Putamen (tissue), 1 donor: Measurements from ENCODE around the gene C16orf87.
"Not testable (repeated sequence)": the region's sequence is repeated elsewhere in the genome, so short reads cannot be mapped to it uniquely, and the experiment has no call there.

ENCODE experiments used
- DNase-seq: peaks from one replicate; pipeline ENCODE4 v3.0.0-alpha.2; 2016; ENCODE audit warnings: low spot score

C16orf87 gene, protein sequence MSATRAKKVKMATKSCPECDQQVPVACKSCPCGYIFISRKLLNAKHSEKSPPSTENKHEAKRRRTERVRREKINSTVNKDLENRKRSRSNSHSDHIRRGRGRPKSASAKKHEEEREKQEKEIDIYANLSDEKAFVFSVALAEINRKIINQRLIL

DNA sequence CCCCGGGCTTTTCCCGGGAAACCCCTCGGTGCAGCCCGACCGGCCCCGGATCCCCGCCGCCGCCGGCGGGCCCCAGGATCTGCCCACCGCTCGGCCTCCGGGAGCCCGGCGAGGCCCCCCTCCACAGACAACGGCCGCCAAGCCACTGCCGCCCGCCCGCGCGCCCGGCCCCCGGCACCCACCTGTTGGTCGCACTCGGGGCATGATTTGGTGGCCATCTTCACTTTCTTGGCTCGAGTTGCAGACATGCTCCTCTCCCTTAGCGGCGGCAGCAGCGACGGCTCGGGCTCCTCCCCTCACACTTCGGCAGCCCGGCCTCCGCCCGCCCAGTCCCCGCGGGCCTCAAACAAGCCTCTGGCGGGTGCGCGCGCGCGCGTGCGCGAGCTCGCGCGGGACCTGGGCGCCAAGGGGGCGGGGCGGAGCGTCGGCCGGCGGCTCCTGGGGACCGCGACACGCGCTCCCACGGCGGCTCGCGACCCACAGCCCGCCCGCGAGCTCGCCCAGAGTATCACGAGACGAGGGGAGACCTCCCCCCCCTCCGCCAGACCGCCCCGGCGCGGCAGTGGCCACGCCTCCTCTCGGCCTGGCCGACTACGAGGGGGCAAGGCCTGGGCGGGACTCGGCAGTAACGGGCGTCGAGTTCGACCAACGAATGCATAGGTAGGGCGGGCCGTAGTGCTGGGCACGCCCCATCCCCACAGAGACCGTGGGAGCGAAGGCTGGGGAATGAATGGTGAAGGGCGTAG lies at the start of gene C16orf87:
Gene C16orf87 (minus strand): TSS at position 279 of the 746 bp plus-strand sequence. CDS start 31 bp downstream, at position 248.
- DNase-seq = peak; percentile 95

DNA sequence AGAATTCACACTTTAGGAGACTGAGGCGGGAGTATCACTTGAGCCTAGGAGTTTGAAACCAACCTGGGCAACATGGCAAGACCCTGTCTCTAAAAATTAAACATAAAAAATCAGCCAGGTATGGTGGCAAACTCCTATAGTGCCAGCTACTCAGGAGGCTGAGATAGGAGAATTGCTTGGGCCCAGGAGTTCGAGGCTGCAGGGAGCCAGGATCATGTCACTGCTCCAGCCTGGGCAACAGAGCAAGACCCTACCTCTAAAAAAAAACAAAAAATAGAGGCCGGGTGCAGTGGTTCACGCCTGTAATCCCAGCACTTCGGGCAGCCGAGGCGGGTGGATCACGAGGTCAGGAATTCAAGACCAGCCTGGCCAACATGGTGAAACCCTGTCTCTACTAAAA lies 44.3 kb upstream of the C16orf87 start:
- no peak for DNase-seq

DNA sequence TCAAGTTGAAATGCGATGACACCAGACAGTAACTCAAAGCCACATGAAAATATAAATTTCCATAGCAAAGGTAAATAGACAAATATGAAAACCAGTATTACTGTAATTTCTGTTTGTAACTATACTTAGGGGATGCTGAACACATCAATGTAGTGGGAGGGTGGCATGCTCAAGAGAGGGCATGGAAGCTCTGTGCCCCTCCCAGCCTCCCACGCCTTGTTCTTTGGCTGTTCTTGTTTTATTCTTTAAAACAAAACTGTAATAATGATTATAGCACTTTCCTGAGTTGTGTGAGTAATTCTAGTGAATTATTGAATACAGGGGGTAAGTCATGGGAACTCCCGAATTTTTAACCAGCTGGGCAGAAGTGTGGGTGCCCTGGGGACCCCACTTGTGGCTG lies 42.2 kb upstream of the C16orf87 start:
- no peak for DNase-seq

DNA sequence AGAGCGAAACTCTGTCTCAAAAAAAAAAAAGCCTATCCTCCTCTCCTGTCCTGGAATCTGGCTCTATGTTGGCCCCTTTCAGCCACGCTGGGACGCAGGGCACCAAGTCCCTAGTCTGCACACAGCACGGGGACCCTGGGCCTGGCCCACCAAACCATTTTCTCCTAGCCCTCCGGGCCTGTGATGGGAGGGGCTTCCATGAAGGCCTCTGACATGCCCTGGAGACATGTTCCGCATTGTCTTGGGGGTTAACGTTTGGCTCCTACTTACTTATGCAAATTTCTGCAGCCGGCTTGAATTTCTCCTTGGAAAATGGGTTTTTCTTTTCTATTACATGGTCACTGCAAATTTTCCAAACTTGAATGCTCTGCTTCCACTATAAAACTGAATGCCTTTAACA lies 40.6 kb upstream of the C16orf87 start:
- DNase-seq = no peak

DNA sequence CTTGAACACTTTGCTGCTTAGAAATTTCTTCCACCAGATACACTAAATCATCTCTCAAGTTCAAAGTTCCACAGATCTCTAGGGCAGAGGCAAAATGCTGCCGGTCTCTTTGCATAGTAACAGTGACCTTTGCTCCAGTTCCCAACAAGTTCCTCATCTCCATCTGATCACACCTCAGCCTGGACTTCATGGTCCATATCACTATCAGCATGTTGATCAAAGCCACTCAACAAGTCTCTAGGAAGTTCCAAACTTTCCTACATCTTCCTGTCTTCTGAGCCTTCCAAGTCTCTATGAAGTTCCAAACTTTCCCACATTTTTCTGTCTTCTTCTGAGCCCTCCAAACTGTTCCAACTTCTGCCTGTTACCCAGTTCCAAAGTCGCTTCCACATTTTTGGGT lies 37.9 kb upstream of the C16orf87 start:
- DNase-seq = not testable (repeated sequence)

DNA sequence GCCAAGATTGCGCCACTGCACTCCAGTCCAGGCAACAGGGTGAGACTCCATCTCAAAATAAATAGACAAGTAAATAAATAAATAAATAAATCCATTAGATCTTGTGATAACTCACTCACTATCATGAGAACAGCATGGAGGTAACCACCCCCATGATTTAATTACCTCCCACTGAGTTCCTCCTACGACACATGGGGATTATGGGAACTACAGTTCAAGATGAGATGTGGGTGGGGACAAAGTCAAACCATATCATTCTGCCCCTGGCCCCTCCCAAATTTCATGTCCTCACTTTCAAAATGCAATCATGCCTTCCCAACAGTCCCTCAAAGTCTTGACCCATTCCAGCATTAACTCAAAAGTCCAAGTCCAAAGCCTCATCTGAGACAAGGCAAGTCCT lies 36.5 kb upstream of the C16orf87 start:
- not testable (repeated sequence) for DNase-seq

DNA sequence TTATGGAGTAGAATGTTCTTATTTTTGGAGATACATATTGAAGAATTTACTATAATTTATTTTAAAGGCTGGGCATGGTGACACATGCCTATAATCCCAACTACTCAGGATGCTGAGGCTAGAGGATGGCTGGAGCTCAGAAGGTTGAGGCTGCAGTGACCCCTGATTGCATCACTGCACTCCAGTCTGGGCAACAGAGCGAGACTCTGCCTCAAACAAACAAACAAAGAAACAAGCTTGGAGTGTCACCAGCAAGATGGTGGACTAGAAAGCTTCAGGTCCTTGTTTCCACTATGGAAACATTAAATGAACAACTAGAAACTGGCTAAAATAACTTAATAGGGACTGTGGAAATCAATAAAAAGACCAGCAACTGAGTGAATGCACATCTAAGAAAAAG lies 35.3 kb upstream of the C16orf87 start:
- DNase-seq = no peak

DNA sequence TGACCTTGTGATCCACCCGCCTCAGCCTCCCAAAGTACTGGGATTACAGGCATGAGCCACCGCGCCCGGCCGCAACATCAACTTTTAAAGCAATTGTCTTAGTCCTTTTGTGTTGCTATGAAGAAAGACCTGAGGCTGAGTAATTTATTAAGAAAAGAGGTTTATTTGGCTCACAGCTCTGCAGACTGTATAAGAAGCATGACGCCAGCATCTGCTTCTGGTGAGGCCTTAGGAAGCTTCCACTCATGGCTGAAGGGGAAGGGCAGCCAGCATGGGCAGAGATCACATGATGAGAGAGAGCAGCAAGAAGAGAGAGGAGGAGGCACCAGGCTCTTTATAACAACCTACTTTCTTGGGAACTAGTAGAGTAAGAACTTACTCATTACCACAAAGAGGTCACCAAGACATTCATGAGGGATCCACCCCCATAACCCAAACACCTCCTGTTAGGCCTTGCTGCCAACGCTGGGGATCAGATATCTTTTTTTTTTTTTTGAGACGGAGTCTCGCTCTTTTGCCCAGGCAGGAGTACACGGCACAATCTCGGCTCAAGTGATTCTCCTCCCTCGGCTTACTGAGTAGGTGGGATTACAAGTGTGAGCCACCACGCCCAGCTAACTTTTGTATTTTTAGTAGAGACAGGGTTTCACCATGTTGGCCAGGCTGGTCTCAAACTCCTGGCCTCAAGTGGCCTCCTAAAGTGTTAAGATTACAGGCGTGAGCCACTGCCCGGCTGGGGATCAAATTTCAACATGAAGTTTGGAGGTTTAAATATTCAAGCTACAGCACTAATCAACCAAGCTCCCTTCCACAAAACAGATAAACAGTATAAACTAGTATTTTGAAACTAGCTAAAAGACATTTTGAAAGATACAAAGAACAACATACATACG lies 31.8 kb upstream of the C16orf87 start:
- DNase-seq = no peak

DNA sequence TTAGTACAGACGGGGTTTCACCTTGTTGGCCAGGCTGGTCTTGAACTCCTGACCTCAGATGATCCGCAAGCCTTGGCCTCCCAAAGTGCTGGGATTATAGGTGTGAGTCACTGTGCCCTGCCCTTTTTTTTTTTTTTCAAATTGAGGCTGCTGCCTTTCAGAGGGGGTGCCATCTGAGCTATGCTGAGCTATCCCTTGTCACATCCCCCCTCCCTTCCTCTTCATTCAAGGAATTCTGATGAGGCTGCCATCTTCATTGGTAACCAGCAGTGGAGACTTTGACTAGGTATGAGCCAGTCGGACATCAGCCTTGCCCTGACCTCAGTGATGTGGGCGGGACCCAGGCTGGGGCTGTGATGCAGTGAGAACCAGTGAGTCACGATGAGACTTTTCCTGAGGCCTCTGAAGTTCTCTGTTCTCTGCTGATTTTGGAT lies 28.8 kb upstream of the C16orf87 start:
- no peak for DNase-seq

DNA sequence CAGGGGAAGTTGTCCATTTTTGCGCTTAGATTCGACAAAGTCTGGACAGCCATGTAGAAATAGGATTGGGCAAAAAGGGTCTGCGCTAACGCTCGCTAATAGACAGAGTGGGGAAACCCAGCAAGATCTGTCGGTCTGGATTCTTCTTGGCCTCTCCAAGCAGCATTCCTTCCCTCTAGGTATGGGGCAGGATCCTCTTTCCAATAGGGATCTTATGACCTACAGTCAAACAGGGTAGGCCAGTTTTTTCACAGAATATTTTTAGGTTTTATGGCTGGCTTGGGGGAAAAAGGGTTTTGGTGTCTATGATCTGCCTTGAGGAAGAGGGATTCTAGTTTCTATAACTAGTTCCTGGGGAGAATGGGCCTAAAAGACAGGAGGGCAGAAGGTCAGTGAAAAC lies 27.2 kb upstream of the C16orf87 start:
- DNase-seq = no peak

DNA sequence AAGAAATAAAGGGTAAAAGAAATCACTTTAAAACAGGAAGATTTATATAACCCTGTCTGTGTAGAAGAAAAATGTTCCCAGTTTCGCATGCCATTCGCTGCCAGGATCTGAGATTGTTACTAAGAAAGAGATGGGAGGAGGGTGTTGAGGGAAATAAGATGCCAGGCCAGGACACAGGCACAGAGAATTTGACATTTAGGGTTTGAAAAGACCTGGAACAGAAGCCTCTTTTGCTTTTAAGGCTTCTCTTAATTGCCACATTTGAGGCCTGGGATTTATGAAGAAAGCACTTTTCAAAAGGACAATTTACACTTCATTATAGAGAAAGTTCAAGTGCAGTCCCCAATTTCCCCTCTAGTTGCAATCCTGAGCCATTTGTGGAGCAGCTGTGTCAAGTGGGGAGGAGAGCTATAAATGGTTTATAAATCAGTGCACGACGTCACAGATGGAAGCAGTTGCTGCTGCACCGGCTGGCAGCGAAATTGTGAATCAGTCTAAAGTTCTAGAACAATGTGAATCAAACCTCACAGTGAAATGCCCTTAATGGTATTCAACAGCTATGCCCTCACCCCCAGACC lies 26.5 kb upstream of the C16orf87 start:
- DNase-seq = peak; percentile 73

DNA sequence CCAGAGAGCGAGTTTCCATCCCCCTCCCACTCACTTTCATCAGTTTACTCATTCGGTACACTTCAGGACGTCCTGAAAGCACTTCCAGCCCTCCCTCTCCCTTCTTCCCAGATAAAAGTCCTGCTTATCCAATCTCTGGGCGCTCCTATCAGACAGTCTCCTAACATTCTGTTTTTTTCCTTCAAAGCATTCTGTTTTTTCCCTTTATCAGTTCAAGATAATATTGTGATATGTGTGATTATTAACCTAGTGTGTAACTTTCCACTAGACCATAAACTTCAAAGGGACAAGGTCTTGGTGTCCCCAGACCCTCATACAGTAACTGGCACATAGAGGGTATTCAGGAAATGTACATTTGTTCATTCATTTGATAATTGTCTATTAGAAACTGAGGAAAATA lies 24.4 kb upstream of the C16orf87 start:
- no peak for DNase-seq

DNA sequence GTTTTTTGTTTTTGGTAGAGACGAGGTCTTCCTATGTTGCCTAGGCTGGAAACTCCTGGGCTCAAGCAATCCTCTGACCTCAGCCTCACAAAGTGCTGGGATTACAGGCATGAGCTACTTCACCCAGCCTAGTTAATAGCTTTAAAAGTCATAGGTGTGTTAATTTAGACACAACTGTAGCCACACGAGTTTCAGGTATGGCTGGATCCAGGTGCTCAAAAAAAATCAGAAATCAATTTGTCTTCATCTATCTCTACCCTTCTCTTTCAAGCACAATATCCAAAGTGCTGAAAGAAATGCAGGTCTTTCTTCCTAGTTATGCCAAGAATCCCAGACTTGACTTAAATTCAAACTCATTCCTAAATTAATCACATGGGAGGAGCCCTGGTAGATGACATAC lies 23.9 kb upstream of the C16orf87 start:
- no peak for DNase-seq

DNA sequence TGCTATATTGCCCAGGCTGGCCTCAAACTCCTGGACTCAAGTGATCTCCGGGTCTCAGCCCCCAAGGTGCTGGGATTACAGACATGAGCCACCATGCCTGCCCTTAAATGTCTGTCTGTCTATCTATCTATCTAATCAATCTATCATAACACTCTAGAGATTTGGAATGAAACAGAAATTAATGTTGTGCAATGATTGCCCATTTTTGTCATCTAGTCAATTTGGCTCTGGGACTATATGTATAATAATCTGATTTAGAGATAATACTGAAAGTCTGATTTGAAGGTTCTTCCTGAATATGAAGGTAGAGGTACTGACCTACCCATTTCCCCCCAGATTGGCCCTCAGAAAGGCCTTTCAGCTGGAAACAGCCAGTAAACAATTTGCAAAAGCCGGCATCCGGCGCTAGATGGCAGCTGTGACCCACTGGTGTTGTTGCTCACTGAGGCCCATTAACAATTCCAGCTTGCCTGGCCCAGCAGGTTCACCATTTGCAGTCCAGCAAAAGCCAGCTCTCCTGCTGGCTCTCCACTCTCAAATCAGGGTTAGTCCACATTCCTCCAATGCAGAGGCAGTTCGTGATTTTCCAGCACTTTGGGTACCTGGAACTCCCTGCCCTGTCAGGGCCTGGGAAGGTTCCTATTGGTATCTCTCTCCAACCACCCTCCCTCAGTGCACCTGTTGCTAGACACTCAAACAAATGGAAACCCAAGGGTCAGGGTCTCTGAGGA lies 22.9 kb upstream of the C16orf87 start:
- DNase-seq = peak; percentile 81

DNA sequence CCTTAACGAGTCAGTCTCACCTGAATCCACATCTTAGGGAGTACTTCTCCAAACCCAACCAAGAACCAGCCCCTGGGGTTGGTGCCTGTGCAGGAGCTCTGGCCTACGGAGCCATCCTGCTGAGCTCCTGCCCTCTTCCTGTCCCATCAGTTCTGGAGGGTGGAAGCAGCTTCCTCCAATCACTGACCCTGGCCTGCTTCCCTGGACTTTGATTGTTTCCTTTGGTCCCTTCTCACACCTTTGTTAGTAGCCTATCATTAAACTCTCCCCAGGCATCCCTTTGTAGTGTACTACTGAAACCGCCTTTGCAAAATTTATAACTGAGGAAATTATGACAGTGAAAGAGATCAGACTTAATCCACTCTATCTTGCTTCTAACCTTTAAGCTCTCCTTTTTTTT lies 21.1 kb upstream of the C16orf87 start:
- no peak for DNase-seq

DNA sequence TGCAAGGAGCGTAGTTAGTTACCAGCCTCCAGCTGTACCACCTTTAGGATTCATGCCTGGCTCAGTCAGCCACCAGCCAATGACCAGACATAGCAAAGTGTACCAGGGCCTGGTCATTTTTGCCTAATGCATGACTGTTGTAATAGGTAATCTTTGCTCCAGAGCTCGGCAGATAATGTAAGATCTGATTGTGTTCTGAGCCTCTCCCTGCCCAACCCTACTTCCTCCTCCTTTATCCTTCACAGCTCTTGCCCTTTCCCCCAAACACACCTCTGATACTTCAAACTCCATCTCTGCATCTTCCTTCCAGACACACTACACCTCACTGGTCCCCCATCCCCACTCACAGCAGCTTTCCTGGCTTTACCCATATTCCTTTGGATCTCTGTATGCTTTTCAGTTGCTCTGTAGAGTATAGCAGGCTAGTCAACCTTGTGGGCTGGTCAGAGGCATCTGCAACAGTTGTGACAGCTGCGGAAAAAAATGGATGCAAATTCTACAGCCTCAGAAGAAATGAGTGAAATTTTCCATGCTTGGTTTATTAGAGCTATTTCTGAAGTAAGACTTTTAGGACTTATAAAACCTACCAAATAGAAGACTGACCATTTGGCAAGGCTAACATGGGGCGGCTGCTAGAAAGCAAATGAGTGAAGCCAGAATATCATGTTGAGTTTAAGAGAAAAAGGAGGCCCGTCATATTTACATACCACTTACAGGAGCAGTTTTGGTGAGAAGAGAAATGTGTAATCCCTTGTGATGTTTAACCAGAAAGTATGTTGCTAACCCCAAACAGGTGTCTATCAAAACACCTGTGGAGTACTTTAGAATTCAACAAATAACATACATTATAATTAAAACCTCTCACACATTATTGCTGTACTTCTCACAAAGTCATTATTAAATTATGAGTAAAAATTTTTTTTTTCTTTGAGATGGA lies 19.9 kb upstream of the C16orf87 start:
- no peak for DNase-seq

DNA sequence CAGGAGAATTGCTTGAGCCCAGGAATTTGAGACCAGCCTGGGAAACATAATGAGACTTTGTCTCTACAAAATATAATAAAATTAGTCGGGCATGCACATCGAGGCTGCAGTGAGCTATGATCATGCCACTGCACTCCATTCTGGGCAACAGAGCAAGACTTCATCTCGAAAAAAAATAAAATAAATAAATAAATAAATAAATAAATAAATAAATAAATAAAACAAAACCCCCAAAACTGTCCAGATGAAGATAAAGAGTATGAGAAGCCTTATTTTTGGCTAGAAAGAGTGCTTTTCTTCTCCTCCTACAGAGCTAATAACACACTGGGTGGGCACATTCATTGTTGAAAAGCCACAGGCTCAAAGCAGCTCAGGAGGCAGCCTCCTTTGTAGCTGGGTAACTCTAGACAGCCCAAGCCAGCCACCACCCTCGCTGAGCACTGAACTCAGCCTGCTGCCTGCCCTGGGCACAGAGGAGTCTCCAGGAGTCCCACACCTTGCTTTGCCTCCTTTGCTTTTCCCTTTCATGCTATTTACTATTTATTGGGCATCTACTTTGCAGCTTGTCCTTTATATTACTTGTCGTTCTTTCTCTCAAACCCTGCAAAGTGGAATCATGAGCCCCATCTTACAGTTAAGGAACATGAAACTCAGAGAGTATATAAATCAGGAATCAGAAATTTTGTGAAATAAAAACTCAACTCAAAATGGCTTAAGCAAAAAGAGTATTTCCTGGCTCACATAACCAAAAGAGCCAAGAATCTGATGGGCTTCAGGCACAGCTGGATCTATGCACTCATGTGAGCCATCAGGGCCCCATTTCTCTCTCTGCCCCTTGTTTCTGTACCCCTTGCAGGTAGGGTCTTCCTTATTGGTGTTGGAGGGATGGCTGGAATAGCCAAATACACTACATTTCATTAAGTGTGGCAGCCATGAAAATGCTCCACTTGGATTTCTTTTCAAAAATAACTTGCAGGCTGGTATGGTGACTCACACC lies 18.1 kb upstream of the C16orf87 start:
- DNase-seq = no peak

DNA sequence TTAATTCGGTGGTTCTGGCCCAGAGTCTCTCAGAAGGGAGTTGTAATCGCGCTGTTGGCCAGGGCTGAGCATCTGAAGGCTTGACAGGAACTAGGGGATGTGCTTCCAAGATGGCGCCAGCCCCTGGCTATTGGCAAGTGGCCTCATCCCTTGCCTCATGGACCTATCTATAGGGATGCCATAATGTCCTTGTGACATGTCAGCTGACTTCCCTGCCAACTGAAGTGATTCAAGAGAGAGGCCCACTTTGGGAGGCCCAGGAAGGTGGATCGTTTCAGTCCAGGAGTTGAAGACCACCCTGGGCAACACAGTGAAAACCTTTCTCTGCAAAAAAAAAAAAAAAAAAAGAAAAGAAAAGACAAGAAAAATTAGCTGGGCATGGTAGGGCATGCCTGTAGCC lies 15.0 kb upstream of the C16orf87 start:
- no peak for DNase-seq

DNA sequence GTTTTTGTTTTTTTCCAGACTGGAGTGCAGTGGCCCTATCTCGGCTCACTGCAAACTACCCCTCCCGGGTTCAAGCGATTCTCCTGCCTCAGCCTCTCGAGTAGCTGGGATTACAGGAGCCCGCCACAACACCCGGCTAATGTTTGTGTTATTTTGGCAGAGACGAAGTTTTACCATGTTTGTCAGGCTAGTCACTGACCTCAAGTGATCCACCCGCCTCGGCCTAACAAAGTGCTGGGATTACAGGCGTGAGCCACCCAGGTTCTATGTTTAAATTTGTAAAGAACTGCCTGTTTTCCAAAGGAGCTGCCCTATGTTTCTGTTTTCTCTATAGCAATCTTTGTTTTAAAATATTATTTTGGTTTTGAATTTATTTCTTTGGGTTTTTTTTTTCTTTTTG lies 13.8 kb upstream of the C16orf87 start:
- DNase-seq = no peak
